Measurements from ENCODE around the gene ITIH6. TPM values are rescaled to one million over a fixed set of nuclear protein-coding genes. Genes with fewer than 3 reads are reported as not detected.

ITIH6 gene
- total RNA-seq, 2 experiments from 2014 or later, result not detected

DNA sequence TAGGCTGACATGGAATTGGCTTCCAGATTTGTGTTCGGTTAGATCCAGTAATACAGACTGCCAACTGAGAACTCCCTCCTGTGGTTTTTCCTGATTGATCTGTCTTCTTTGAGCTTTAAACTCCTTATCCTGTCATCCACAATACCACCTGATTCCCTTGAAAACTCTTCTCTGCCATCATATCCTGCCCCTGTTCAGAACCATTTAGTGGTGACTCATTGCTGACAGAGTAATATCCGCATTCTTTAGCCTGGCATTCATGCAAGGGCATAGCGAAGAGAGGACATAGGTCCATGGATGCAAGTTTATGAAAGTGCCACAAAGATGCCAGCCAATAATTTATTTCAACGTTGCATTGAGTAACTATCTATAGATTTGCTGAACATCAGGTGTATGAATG, 76.6 kb downstream of the ITIH6 start:
- ChIA-PET CTCF (no interaction called here), POLR2A (no interaction called here)

- ChIA-PET CTCF (no interaction called here), POLR2A (no interaction called here)
These were observed 82.4 kb downstream of the ITIH6 start for GRCh38 chrX:54715621-54716020.

DNA sequence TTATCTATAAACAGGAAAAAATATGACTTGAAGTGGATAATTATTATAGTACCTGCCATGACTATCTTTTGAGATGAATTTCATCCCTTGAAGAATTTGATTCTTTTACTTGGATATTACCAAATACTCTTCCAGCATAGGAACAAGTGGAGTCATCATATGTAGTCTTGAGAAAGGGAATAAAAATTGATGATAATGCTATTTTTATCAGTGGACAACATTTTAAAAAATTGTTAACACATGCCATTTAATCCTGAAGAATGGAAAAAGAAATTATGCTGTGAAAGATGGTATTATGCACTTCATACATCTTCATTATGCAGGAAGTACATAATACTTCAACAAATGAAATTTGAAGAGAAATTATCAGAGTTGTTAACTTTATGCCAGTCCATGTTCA, 83.6 kb downstream of the ITIH6 start:
- POLR2A ChIA-PET, result no interaction called here
- CTCF ChIA-PET, result no interaction called here

- CTCF ChIA-PET, result no interaction called here
- POLR2A ChIA-PET, result no interaction called here
These were observed 86.3 kb downstream of the ITIH6 start for GRCh38 chrX:54711735-54712134.

- POLR2A ChIA-PET, result no interaction called here
- CTCF ChIA-PET, result no interaction called here
These were observed 87.1 kb downstream of the ITIH6 start for GRCh38 chrX:54710920-54711319.

DNA sequence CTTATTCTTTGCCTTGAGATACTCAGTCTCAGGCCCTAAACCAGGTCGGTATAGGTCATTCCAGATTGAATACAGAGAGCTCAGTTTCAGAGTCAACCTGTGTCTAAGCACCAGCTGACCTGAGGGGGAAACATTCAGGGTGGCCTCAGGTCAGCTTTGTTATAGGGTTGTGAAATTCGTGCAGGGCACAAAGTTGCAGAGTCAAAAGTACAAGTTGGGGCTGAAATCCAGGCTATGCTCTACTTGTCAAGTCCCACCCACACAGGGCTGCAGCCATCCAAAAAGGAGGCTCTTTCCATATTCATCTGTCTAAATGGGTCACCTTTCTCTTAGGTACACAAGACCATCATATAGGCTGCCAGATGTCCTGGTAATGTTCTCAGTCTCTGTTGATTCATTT, 89.7 kb downstream of the ITIH6 start:
- CTCF ChIA-PET, result no interaction called here
- POLR2A ChIA-PET, result no interaction called here

Other genes with a start within 250 kb of the ITIH6 start
- 10 to 100 TPM; 31.7 to 34.4 TPM for gene MAGED2, start 9.5 kb upstream of the ITIH6 start, total RNA-seq
- gene TRO, start 122.6 kb upstream of the ITIH6 start, total RNA-seq, result 1 to 10 TPM; 5.7 to 6.3 TPM
- gene PFKFB1, start 195.9 kb upstream of the ITIH6 start, total RNA-seq, result under 1 TPM; 0.63 to 0.67 TPM
- 10 to 100 TPM; 36.8 to 39.4 TPM for gene APEX2, start 202.1 kb upstream of the ITIH6 start, total RNA-seq
- not detected for gene ALAS2, start 232.7 kb upstream of the ITIH6 start, total RNA-seq

Data from activated CD8-positive, alpha-beta memory T cell treated with anti-CD3 and anti-CD28 coated beads for 36 hours (primary cell).